Neutrophil (primary cell): ENCODE data around the gene TLE7.

ENCODE experiments used
- H3K27ac ChIP-seq: fragments of 200-600 bp; sonication (generic); 2 replicates; pipeline ENCODE4 v1.5.1; 2016; ENCODE audit warnings: mild to moderate bottlenecking, moderate library complexity
- H3K27me3 ChIP-seq: fragments of 200-600 bp; sonication (generic); 2 replicates; pipeline ENCODE4 v1.6.0; 2016; ENCODE audit warnings: mild to moderate bottlenecking
- H3K36me3 ChIP-seq: fragments of 200-600 bp; sonication (generic); 2 replicates; pipeline ENCODE4 v1.5.1; 2017
- H3K4me1 ChIP-seq, 2 experiments: fragments of 200-600 bp in 1 of 2; sonication (generic) in 1 of 2; 1 replicate in 1 of 2; 2 replicates in 1 of 2; pipeline versions ENCODE4 v1.5.1 to v1.6.1; 2013 to 2016; ENCODE audit warnings: low read depth in 1 of 2, low read length in 1 of 2, mild to moderate bottlenecking in 1 of 2, moderate library complexity in 1 of 2; ENCODE audit not compliant: control insufficient read depth in 1 of 2, insufficient read depth in 1 of 2
- H3K4me3 ChIP-seq, 2 experiments: fragments of 200-600 bp in 1 of 2; sonication (generic) in 1 of 2; 1 replicate in 1 of 2; 2 replicates in 1 of 2; pipeline ENCODE4 v1.5.1; 2013 to 2016; ENCODE audit warnings: low read depth in 1 of 2, low read length in 1 of 2, mild to moderate bottlenecking in 1 of 2, moderate library complexity in 1 of 2
- H3K9me3 ChIP-seq: fragments of 200-600 bp; sonication (generic); 2 replicates; pipeline ENCODE4 v1.5.1; 2016
- CTCF ChIP-seq: fragments of 200-600 bp; sonication (generic); IDR thresholded peaks from 2 replicates; pipeline ENCODE4 v1.5.1; 2016; ENCODE audit warnings: antibody characterized with exemption

TLE7 gene

DNA sequence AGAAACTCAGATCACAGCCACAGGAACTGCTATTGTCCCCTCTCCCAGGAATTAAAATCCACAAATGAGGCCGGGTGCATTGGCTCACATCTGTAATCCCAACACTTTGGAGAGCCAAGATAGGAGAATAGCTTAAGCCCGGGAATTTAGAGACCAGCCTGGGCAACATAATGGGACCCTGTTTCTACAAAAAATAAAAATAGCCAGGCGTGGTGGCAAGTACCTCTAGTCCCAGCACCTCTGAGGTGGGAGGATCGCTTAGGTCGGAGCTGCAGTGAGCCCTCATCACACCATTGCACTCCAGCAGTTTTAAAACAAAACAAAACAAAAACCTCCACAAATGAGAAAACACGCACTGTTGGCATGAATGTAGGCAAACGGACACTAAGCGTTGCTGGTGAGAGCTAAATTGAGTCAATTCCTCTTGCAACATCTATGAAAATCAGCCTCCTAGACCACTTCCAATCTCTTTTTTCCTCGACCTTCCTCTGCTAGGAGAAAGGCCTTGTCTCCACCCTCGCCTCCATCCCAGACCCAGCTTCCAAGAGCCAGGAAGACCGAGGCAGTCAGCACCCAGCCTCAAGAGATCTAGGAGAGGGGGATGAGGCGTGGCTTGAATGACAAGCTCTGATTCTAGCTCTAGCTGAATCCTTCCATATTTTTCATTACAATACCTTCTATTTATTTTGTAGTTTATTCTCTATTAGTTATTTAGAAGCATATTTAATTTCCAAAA is 14.8 kb downstream of the TLE7 start:
- H3K9me3 ChIP-seq = no peaks in the 10 kb centered on the region
- no peak overlapping the region for H3K27ac ChIP-seq
- H3K27me3 ChIP-seq = peaks cover 60% of the 10 kb centered on the region
- no peaks in the 10 kb centered on the region for H3K36me3 ChIP-seq
- TF ChIP-seq CTCF = no peak
- H3K4me1 ChIP-seq = no peaks in the 10 kb centered on the region
- no peak overlapping the region for H3K4me3 ChIP-seq

DNA sequence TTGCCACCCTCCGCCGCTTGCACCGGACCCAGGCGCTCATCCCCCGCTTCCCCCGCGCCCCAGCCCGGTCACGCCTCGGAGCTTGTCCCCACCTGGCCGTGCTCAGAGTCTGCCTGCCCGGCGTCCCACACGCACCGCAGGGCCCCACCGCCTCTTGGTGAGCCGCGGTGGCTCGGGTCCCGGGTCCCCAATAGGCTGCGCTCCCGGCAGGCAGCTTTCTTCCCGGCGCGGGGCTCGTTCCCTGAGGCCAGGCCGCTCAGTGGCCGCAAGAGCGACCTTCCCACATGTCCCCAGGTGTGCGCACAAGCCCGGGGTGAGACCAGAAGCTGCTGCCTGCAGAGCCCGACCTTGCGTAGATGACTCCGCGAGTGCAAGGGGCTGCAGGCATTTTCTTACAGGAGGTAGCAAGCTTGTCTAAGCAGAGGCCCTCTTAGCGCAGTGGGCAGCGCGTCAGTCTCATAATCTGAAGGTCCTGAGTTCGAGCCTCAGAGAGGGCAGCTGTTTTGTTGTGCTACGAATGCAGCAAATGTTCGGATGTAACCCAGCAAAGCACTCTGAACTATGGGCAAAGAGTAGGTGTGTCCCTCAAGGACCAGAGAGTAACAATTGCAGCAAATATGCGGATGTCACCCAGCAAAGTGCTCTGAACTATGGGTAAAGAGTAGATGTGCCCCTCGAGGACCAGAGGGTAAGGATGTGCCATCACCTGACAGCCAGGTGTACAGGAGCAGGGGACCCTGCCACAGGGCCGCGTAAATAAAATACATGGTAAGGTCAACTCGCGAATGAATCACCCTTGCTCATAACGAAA is 15.6 kb downstream of the TLE7 start:
- no peak overlapping the region for H3K27ac ChIP-seq
- TF ChIP-seq CTCF = no peak
- H3K27me3 ChIP-seq = peaks cover 60% of the 10 kb centered on the region
- H3K36me3 ChIP-seq = no peaks in the 10 kb centered on the region
- H3K9me3 ChIP-seq = no peaks in the 10 kb centered on the region
- H3K4me3 ChIP-seq = no peak overlapping the region
- no peaks in the 10 kb centered on the region for H3K4me1 ChIP-seq

GRCh38 chr16:71425746-71426068 is 16.1 kb downstream of the TLE7 start:
- Histone ChIP-seq H3K9me3 (no peaks in the 10 kb centered on the region), H3K27ac (no peak overlapping the region), H3K4me3 (no peak overlapping the region), H3K27me3 (peaks cover 60% of the 10 kb centered on the region), H3K36me3 (no peaks in the 10 kb centered on the region), H3K4me1 (no peaks in the 10 kb centered on the region)
- TF ChIP-seq CTCF = no peak

DNA sequence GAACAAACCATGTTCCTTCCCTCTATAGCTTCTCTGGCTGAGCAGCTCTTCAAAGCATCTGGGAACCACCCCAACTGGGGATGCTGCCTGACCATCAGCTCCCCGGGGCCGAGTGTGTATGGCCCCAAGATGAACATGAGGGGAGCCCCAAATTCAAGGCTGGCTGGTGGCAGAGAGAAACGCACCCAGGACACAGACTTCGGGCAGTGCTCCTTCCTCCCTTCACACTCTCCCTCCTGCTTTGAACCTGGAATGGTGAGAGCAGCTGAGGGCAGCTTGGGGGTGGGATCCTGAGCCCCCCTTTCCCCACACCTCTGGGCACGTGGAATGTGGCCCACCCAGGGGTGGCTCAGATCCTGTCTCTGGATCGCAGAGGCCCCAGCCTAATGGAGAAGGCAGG is 17.2 kb downstream of the TLE7 start:
- Histone ChIP-seq H3K27me3 (peaks cover 68% of the 10 kb centered on the region), H3K4me3 (no peak overlapping the region), H3K9me3 (no peaks in the 10 kb centered on the region), H3K4me1 (no peaks in the 10 kb centered on the region), H3K36me3 (no peaks in the 10 kb centered on the region), H3K27ac (no peak overlapping the region)
- no peak for TF ChIP-seq CTCF

- H3K9me3 ChIP-seq = no peaks in the 10 kb centered on the region
- no peak overlapping the region for H3K27ac ChIP-seq
- H3K4me3 ChIP-seq = no peak overlapping the region
- H3K4me1 ChIP-seq = no peaks in the 10 kb centered on the region
- peaks cover 63% of the 10 kb centered on the region for H3K27me3 ChIP-seq
- no peaks in the 10 kb centered on the region for H3K36me3 ChIP-seq
- no peak for TF ChIP-seq CTCF
Measured at GRCh38 chr16:71423865-71424264, 18.0 kb downstream of the TLE7 start.
